GM19452 (cell line): ENCODE data around the gene INSC.

Experiments
- ATAC-seq: cut with Tn5 transposase; IDR thresholded peaks from one replicate; pipeline ENCODE4 v1.9.1; 2021; ENCODE audit not compliant: unreplicated experiment

INSC gene

DNA sequence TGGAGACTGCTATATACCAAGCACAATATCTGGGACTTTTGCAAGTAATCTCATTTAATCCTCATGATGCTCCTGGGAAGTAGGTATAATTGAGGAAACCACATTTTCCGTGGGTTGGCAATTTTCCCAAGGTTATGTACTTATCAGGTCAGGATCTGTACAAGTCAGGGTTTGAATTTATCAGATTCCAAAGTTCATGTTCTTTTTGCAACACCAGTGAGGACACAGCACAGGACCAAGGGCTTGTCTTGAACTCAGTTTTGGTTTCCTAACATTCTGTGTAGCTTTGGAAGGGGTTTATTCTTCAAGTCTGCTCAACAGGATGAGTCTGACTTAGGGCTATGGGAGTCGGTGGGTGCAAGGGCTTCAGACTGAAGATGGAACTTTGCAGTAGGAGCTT is 30.4 kb downstream of the INSC start:
- no peak for ATAC-seq

DNA sequence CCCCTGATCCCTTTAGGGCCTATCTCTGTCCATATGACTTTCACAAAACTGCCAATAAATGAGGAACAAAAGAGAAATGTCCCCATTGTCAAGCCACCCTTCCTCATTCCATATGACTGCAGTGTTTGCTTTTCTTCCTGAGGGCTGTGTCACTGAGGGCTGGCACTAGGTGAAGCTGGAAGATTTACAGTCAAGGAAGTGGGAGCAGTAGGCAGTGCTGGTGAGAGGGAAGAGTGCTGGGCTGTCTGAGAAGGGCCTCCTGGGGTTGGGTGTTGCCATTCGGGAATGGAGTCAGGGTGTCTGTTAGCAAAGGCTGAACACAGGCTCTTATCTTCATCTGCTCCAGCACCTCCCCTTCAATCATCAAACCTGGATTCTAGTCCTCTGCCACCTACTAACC is 30.9 kb downstream of the INSC start:
- ATAC-seq = no peak

DNA sequence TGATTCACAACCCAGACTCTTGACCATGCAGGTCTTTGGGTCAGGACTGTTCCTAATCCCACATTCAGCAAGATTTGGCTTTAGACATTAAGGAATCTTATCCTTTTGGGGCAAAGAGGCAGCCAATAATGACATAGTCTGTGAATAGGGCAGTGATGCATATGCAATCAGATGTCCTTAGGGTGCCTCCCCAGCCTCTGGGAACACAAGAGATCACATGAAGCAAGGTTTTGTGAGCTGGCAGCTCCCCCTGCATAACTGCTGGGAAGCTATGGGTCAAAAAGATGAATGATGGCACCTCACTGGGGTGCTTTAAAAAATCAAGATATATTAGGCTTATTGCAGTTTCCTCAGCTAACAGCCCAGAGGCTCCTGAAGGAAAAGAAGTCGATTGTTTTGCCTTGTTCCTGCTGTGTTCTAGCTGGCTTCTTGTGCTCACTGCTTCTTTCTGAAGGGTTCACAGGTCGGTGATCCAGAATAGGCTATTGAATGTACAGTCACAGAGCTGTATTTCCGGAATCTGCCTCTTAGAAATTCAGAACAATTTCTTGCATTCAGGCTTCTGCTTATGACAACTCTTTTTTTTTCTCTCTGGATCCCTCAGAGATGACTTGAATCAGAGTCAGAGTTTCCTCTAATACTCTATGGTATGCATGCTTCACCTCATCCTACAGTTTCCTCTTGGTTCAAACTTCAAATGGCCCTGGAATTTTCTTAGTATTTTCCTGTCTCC is 31.7 kb downstream of the INSC start:
- ATAC-seq = no peak

DNA sequence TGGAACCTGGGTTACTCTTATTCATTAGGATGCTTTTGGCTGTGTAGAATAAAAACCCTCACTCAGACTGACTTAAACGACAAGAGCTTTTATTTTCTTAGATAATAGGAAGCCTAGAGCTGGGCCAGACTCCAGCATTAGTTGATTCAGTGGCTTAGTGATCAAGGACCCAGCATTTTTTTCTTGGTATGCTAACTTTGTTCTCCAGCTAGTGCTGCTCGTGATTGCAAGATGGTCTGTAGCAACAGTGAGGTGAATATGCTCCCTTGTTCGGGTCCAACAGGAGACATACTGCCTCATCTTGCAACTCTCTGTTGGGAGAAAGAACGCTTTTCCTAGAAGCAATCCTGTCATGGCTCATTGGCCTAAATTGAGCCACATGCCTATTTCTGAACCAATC is 33.4 kb downstream of the INSC start:
- no peak for ATAC-seq

DNA sequence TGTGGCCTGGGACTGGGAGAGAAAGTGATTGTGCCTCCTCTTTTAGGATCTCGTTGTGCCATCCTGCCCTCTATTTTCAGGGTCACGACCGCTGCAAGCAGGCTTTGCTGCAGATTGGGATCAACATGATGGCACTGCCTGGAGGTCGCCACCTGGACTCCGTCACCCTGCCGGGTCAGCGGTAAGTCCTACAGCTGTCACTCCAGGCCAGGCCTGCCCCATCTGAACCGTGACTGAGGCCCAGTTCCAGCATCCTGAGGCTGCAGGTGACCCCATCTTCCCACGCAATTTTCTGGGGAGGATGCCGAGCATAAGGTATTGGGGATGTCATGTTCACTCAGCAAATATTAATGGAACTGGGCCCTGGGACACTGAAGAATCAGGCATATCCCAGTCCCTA is 34.3 kb downstream of the INSC start:
- ATAC-seq = no peak

DNA sequence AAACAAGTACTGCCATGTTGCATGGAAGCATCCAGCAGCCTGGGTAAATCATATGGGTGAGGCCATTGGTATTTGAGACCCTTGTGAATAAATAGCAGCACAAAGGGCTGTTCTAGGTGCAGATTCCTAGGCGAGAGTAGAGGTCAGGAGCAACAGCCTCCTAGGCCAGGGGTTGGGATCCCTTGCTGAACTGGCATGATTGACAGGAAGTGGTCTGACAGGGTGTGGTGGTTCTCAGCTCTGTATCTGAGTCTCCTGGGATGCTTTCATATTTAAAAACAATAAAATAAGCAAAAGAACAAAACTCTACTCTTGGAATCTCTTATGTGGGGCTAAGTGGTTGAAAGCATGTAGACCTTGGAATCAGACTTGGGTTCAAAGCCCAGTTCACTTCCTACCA is 35.8 kb downstream of the INSC start:
- no peak for ATAC-seq

DNA sequence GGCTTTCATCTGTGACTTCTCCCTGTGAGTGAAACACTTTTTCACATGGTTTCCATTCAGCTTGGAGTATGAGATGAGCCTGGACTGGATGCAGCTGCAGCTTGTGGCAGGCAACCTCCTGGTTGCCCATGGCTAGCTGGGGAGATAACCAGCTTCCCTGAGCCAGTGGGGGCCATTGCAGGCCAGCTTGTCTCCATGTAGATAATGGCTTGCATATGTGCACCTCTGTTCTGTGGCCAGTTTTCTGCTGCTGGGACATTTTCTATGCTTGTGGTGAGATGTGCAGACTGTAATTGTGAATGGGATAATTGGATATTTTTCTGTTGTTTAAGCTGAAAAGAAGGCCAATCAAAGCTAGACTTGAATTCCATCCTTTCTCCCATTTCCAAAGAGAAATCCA is 38.5 kb downstream of the INSC start:
- ATAC-seq = no peak

DNA sequence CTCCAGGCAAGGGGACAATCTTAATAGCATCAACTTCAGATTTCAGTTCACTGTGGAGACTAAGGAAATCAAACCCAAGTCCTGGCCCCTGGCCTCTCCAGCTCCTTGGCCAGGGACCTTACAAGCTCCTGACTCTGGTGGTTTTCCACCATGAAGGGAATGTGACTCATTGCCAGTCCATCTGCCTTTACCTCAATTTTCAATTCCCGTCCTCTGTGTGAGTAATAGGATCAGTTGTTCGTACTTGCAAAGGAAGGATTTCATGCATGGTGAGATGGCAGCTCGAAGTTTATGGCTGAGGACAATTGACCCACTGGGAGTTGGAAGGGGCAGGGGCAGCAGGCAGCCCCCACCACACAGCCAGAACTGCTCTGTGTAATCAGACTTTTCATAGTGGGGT is 42.5 kb downstream of the INSC start:
- ATAC-seq = no peak

DNA sequence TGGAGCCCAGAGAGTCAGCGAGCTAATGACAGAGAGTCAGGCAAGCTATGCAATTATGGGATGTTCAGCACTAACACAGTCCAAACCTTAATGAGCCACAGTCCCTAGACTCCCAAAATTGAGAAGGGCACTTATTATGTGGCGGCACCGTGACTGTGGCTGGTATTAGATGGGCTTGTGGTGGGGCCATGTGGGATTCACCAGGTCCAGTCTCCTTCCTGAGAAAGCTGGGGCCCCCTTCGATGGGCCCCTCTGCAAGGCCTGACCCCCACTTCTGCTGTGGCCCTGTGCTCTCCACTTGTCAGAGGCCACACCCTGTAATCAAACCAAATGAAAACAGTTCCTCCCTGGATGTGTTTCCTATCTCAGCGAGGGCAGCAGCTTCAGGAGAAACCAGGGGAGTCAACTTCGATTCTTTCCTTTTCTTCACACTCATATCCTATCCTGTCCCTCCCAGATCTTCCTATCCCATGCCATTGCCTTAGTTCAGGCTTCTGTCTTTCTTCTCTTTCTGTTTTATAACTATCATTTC is 42.9 kb downstream of the INSC start:
- ATAC-seq = no peak

DNA sequence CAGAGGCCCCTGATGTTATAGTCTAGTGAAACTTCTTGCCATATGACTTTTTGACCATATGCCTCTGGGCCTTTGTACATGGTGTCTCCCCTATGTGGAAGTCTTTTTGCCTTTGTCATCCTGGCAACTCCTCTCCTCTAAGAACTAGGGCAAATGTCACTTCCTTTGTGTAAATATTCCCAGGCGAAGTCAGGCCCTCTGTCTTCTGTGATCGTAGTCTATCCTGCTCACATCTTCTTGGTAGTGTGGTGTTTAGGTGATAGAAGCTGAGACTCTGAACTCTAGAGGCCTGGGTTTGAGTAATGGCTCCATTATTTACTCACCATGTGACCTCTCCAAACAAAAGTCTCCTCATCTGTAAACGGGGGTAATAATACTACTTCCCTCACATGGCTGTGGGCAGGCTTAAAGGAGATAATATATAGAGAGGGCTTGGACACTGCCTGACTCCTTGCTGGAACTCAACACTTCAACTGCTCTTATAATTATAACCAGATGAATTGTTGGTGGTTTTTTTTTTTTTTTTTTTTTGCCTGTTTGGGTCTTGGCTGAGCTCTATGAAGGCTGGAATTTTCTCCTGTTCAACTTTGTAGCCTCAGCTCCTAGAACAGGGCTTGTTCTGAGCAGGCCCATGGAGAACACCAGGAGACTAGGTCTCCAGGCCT is 43.8 kb downstream of the INSC start:
- no peak for ATAC-seq

DNA sequence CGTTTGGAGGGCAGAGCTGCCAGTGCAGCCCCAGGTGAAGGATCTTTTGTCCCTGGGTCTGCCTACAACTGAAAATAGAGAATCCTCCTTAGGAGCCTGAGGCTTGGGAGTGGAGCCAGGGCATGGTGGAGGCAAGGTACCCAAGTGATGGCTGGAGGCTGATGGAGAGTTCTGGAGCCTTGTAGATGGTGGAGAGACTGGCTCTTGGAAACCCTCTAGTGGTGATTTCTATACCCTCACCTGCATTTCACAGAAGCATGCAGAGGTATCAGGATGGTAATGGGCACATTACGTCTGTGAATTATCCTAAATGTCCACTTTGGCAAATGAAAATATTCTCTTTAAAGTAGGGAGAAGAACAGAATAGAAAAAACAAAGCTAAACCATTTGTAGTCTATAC is 44.4 kb downstream of the INSC start:
- peak; percentile 88 for ATAC-seq

DNA sequence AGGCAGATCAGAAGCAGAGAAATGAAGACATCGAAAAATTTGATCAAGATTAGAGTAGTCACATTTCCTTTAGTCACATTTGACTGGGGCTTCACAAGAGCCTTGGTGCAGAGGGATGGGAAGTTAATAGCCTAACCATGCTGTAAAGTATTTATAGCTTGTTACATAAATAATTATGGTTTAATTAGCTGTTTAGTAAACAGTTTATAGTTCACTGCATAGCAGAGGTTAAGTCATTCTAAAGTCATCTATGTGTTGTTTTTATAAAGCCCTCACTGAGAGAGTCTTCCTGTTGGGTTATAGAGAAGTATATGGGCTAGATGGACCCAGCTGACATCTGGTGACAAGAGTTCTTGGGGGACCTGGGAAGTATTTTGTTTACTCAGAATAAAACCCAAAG is 47.1 kb downstream of the INSC start:
- no peak for ATAC-seq

DNA sequence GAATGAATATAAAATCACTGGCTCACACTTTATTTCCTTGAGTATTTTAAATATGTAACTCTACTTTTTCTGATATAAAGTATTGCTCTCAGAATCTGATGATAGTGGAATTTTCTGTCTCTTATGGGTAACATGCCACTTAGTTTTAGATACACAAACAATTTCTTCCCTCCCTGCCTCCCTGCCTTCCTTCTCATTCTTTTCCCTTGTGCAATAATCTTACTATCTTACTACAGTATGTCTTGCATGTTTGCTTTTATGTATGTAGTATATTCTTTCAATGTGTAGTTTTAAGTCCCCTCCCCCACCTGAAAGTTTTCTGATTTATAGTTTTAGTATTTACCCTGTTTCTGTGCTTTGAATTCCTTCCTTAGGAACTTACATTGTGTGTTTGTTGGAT is 48.4 kb downstream of the INSC start:
- no peak for ATAC-seq

DNA sequence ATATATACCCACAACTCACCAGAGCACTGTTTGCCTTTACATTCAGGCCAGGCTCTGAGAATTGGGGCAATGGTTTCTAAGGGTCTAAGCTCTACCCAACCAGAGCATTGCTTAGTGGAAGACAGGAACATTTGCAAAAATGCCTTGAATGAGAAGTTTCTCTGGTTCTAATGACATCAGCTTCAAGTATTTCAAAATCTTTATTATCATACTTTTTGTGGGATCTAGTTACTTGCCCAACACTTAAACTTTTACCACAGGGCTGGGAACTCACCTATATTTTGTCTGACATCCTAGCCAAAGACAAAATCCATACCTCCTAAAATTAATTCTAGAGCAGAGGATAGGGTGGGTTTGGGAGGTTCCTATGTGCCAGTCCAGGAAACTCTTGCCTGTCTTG is 51.5 kb downstream of the INSC start:
- ATAC-seq = no peak

DNA sequence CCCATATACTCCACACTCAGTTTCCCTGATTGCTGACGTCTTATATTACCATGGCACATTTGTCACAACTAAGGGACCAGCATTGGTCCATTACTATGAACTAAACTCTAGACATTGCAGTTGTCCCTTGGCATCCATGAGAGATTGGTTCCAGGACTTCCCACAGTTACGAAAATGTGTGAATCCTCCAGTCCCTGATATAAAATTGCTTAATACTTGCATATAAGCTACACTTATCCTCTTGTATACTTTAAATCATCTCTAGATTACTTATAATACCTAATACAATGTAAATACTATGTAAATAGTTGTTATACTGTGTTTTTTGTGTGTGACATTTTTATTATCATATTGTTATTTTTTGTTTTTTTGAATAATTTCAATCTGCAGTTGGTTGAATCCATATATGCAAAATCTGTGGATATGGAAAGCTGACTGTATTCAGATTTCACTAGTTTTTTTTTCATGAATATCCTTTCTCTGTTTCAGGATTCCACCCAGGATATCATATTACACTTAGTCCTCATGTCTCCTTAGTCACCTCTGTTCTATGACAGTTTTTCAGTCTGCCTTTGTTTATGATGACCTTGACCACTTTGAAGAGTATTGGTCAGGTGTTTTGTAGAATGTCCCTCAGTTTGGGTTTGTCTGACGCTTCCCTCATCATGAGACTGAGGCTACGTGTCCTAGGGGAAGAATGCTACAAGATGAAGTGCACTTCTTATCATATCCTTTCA is 55.3 kb downstream of the INSC start:
- no peak for ATAC-seq

DNA sequence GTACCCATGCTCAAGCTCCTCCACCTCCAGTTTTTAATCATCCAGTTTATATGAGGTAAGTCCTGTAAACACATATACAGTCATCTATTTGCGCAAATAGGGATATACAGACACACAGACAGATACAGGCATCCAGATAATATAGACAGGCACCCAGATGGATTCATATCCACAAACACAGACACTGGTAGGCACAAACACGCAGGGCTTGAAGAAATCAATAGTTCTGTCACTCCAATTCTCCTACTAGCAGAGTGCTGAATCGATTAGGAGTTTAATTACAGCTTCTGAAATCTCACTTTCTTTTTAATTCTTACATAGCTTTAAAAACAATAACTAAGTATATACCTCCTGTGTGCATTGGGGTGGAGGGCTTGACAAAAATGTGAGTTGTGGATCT is 56.0 kb downstream of the INSC start:
- ATAC-seq = no peak

DNA sequence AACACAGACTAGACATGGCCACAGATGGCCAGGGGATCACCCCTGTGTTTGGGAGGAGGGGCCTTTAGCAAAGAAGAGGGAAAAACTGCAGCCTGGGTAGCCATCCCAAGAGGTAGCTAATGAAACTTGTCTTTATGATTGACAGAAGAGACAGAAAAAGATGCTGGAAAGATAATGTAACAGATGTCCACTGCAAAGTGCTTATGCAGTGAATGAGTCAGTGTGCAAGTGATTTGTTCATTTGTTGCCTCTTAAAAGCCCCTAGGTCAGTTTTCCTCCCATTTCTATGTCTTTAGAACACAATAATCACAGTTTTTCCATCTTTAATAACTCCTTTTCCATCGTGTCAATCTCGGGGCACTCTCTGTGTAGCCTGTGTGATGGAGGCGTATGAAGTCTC is 57.2 kb downstream of the INSC start:
- ATAC-seq = no peak

DNA sequence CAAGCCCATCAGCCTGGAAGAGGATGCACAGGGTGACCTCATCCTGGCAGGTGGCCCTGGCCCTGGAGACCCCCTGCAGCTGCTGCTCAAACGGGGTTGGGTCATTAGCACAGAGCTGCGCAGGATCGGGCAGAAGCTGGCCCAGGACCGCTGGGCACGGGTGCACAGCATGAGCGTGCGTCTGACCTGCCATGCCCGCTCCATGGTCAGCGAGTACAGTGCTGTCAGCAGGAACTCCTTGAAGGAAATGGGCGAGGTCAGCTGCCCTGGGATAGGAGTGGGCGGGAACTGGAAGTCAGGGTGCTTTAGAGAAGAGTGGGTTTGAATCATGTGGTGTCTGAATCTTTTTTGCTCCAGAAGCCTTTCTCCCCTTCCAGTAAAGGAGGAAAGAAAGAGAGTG is 61.1 kb downstream of the INSC start:
- no peak for ATAC-seq

DNA sequence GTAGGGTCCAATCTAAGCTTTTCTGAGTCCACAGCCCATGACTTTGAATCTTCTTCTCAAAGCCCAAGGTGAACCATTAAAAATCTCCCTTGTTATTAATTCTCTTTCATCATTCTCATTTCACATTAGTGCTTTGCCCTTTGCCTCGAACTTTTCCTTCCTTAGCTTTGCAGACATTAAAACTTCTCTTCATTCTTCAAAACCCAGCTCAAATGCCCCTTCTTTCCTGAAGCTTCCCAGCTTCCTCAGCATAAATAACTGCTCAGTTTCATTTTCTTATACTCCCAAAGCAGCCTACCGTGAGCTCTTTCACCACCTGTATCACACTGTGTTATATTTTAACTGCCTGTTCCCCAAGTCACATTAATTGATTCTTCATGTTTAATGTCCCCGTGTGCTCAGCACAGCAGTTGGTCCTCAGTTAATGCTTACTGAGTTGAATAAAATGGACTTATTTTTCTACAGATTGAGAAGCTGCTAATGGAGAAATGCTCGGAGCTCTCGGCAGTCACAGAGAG is 62.0 kb downstream of the INSC start:
- ATAC-seq = no peak

DNA sequence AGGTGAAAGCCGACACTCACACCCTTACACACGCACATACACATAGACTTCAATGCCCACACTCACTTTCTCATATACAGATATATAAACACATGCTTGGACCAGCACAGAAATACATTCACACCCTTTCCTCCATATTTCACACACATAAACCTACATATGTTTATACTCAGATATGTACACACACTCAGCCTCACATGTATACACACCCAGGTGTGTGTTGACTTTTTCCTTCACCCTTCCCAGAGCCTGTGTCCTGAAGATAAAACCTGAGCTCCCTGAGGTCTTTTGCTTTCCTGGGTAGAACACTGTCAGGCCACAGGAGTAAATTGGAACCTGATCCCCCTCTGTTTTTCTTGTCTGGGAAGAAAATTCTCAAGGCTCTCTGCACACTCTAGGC is 62.8 kb downstream of the INSC start:
- no peak for ATAC-seq

DNA sequence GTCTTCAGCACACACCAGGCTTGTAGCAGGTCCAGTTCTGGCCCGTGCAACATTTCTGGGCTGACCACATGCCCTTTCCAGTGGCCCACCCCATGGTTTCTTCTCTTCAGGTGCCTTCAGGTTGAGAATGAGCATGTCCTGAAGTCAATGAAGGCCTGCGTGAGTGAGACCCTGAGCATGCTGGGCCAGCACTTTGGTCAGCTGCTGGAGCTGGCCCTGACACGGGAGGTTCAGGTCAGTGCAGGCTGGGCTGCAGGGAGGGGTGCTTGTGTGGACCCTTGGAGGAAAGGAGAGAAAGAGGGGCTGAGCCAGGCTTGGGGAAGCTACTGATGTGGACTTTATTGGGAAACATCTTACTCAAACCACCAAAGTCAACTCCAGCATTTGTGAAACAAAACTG is 63.5 kb downstream of the INSC start:
- no peak for ATAC-seq

DNA sequence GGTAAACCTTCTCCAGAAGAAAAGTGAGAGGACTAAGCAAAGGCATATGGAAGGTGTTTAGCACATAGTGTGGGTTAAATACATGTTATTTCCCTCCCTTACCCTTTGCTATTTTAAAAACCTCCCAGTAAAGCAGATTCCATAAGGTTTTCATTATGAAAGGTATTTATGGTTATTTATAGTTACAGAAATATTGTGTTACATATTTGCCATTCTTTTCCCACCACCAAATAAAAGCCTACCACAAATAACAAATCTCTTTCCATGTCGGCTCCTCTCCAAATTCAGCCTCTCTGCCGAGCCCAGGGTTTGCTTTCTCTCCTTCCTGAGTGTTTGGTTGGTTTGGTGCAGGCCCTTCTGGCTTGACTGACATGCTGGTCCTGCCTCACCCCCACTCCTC is 64.4 kb downstream of the INSC start:
- ATAC-seq = no peak
